HuH-7 (cell line): ENCODE data around the gene KIF1A.

Experiments
- DNase-seq: peaks from one replicate; pipeline ENCODE4 v3.0.0; 2011; ENCODE audit warnings: low spot score

Gene KIF1A

GRCh38 chr2:240819858-240820606 is at the start of gene KIF1A:
KIF1A (minus strand) TSS chr2:240820219; CDS start chr2:240797752, 22,467 bp downstream.
- DNase-seq: no peak

- DNase-seq: no peak
Measured at GRCh38 chr2:240869109-240869955, 49.3 kb upstream of the KIF1A start.

- DNase-seq: peak; percentile 63
Measured at GRCh38 chr2:240868286-240869108, 48.5 kb upstream of the KIF1A start, which contains the start of gene AGXT. AGXT (plus strand) TSS chr2:240868824; CDS start chr2:240868866, 42 bp downstream.

GRCh38 chr2:240865391-240865790 is 45.4 kb upstream of the KIF1A start:
- no peak for DNase-seq

GRCh38 chr2:240864475-240864874 is 44.5 kb upstream of the KIF1A start:
- DNase-seq: no peak

- no peak for DNase-seq
Measured at GRCh38 chr2:240861547-240861946, 41.5 kb upstream of the KIF1A start.

GRCh38 chr2:240858871-240859270 is 38.9 kb upstream of the KIF1A start:
- no peak for DNase-seq

GRCh38 chr2:240858321-240858720 is 38.3 kb upstream of the KIF1A start:
- DNase-seq: no peak

GRCh38 chr2:240857039-240858008 is 37.3 kb upstream of the KIF1A start:
- peak; percentile 90 for DNase-seq

GRCh38 chr2:240856151-240856980 is 36.3 kb upstream of the KIF1A start:
- DNase-seq: peak; percentile 51

- DNase-seq: no peak
Measured at GRCh38 chr2:240855670-240856069, 35.7 kb upstream of the KIF1A start.

- no peak for DNase-seq
Measured at GRCh38 chr2:240852671-240853314, 32.8 kb upstream of the KIF1A start.

- peak; percentile 86 for DNase-seq
Measured at GRCh38 chr2:240851078-240851991, 31.3 kb upstream of the KIF1A start.

- DNase-seq: no peak
Measured at GRCh38 chr2:240850756-240851077, 30.7 kb upstream of the KIF1A start.

- DNase-seq: no peak
Measured at GRCh38 chr2:240850026-240850425, 30.0 kb upstream of the KIF1A start.

GRCh38 chr2:240848900-240849680 is 29.1 kb upstream of the KIF1A start:
- no peak for DNase-seq

GRCh38 chr2:240847817-240848216 is 27.8 kb upstream of the KIF1A start:
- no peak for DNase-seq
